OCI-LY7 (cell line): ENCODE data around the gene FEV. TPM values are rescaled to one million over a fixed set of nuclear protein-coding genes. Genes with fewer than 3 reads are reported as not detected.

Experiments
- BruUV-seq: library from RNA; stranded (reverse); fragments of 400-500 nt; replicated peaks from 2 replicates; lab custom pipeline; 2021; lab: Mats Ljungman, UMichigan
- CTCF ChIA-PET: fragments of 300-600 bp; sonication (Branson Sonifier 250); formaldehyde crosslinking; loops from one replicate; lab custom pipeline; 2022; ENCODE audit warnings: antibody characterized with exemption; ENCODE audit not compliant: unreplicated experiment; lab: Charles Lee
- POLR2A ChIA-PET: fragments of 300-600 bp; sonication (Branson Sonifier 250); formaldehyde crosslinking; loops from one replicate; lab custom pipeline; 2022; ENCODE audit warnings: antibody characterized with exemption; lab: Charles Lee
- DNase-seq: peaks from one replicate; pipeline ENCODE4 v3.0.0-alpha.2; 2015; ENCODE audit warnings: low spot score
- H2AFZ ChIP-seq: fragments of 200-600 bp; sonication (generic), shearing (Covaris generic); 2 replicates; pipeline ENCODE4 v1.6.1; 2014; ENCODE audit warnings: mild to moderate bottlenecking, antibody characterized with exemption, low read length, moderate library complexity
- H3K27ac ChIP-seq: fragments of 200-600 bp; sonication (generic); 2 replicates; pipeline ENCODE4 v1.5.1; 2014; ENCODE audit warnings: mixed run types, low read depth, mild to moderate bottlenecking, moderate library complexity, low read length, inconsistent platforms; ENCODE audit not compliant: poor library complexity, severe bottlenecking
- H3K36me3 ChIP-seq: fragments of 200-600 bp; sonication (generic); 2 replicates; pipeline ENCODE4 v1.6.1; 2014; ENCODE audit warnings: mild to moderate bottlenecking, antibody characterized with exemption, low read length, moderate library complexity, mixed read lengths; ENCODE audit not compliant: insufficient read depth
- H3K4me1 ChIP-seq: fragments of 200-600 bp; sonication (generic); 2 replicates; pipeline ENCODE4 v1.5.1; 2014; ENCODE audit warnings: mild to moderate bottlenecking, low read length; ENCODE audit not compliant: insufficient read depth, poor library complexity, severe bottlenecking
- H3K4me2 ChIP-seq: fragments of 200-600 bp; sonication (generic); 2 replicates; pipeline ENCODE4 v1.6.1; 2014; ENCODE audit warnings: mild to moderate bottlenecking, low read length
- H3K4me3 ChIP-seq: fragments of 200-600 bp; sonication (generic); 2 replicates; pipeline ENCODE4 v1.5.1; 2014; ENCODE audit warnings: mild to moderate bottlenecking, low read depth, low read length; ENCODE audit not compliant: poor library complexity, severe bottlenecking
- H3K79me2 ChIP-seq: fragments of 200-600 bp; sonication (generic); 2 replicates; pipeline ENCODE4 v1.6.1; 2016; ENCODE audit warnings: low read depth, mild to moderate bottlenecking, low read length, moderate library complexity, mixed read lengths; ENCODE audit not compliant: insufficient read depth
- H3K9me2 ChIP-seq: fragments of 200-600 bp; sonication (generic); 2 replicates; pipeline ENCODE4 v1.6.1; 2016; ENCODE audit warnings: mild to moderate bottlenecking, low read length, mixed read lengths; ENCODE audit not compliant: insufficient read depth
- H3K9me3 ChIP-seq: fragments of 200-600 bp; sonication (generic); 2 replicates; pipeline ENCODE4 v1.6.1; 2014; ENCODE audit warnings: mild to moderate bottlenecking, mixed run types, low read length, mixed read lengths
- H4K20me1 ChIP-seq: fragments of 200-600 bp; sonication (generic); 2 replicates; pipeline ENCODE4 v1.6.1; 2014; ENCODE audit warnings: mild to moderate bottlenecking, antibody characterized with exemption, low read length, moderate library complexity, mixed read lengths; ENCODE audit not compliant: insufficient read depth
- CTCF ChIP-seq: fragments of 200-600 bp; sonication (generic); conservative IDR thresholded peaks from 2 replicates; pipeline ENCODE4 v1.5.1; 2014; ENCODE audit warnings: mild to moderate bottlenecking, antibody characterized with exemption, low read length, moderate library complexity, mixed read lengths
- EZH2phosphoT487 ChIP-seq: fragments of 200-600 bp; sonication (generic); IDR thresholded peaks from 2 replicates; pipeline ENCODE4 v1.6.1; 2018; ENCODE audit warnings: low read depth, borderline replicate concordance, mild to moderate bottlenecking, mixed run types, antibody characterized with exemption, low read length, moderate library complexity, mixed read lengths
- intact Hi-C: fragments of 100-400 bp; cut with micrococcal nuclease; formaldehyde crosslinking; loops from one replicate; pipeline ENCODE4 v1.10.0; 2022; ENCODE audit not compliant: unreplicated experiment
- total RNA-seq, 2 experiments: library from RNA; depleted of rRNA in 1 of 2; stranded (reverse); fragments of >200 nt in 1 of 2; shearing (Covaris generic) in 1 of 2; gene quantifications; 2 replicates each; pipeline ENCODE4 v1.2.3, GENCODE V29; 2014 to 2022

The FEV gene
- total RNA-seq, 2 experiments from 2014 or later, result not detected

DNA sequence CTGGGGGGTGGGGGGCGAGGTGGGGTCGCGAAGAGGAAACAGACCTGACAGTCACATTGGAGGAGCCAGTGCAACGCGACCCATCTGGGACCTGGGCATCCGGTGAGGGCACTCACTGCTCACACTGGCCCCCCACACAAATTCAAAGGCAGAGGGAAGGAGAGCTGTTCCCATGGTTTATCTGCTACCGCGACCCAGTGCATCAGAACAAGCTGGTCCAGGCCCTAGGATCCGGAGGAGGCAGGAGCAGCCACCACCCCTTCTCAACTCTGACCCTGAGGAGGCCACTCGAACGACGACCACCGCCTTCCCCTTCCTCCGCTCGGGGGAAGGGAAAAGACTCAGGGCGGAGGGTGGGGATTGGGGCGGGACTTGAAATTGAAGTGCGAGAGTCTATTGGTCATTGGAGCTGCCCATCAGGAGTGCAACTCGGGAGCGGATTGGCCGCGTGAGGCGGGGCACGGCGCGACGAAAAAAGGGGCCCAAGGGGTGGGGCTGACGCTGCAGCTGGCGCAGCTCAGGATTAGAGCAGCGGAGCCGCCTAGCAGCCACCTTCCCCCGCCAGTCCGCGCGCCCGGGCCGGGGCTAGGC lies 25.7 kb downstream of the FEV start, which contains the start of gene CDK5R2:
TSS of gene CDK5R2 (plus strand) at position 526 of the 591 bp plus-strand sequence. CDS start 155 bp downstream, outside the sequence.
- H3K9me2 ChIP-seq, result no peaks in the 10 kb centered on the region
- peak within 1 kb of the TSS; percentile 92 for H2AFZ ChIP-seq
- intact Hi-C loops, result loop anchor here (1.0 kb wide), 1 partner anchor 83 kb away; no protein-coding TSS in a partner anchor
- H3K4me2 ChIP-seq, result peak within 1 kb of the TSS; percentile 83
- ChIA-PET POLR2A (interaction anchor here (1.4 kb wide), 1 partner anchor 50 kb away, joined by 5 read pairs; no protein-coding TSS in a partner anchor), CTCF (no interaction called here)
- TF ChIP-seq EZH2phosphoT487 (no peak), CTCF (no peak)
- H3K27ac ChIP-seq, result no peak within 1 kb of the TSS
- peak within 1 kb of the TSS; percentile 72 for H3K4me3 ChIP-seq
- H4K20me1 ChIP-seq, result no peaks in the 10 kb centered on the region
- peaks cover 6% of the 10 kb centered on the region for H3K4me1 ChIP-seq
- peak; percentile 95 for DNase-seq
- H3K9me3 ChIP-seq, result no peaks in the 10 kb centered on the region
- no peaks in the 10 kb centered on the region for H3K36me3 ChIP-seq
- no TSS peak for BruUV-seq
- H3K79me2 ChIP-seq, result no peaks in the 10 kb centered on the region

GRCh38 chr2:218958276-218958675 lies 26.7 kb downstream of the FEV start:
- Histone ChIP-seq H3K4me2 (no peak overlapping the region), H2AFZ (no peak overlapping the region), H3K9me3 (no peaks in the 10 kb centered on the region), H3K79me2 (no peaks in the 10 kb centered on the region), H3K4me3 (no peak overlapping the region), H3K4me1 (peaks cover 6% of the 10 kb centered on the region), H3K36me3 (no peaks in the 10 kb centered on the region), H3K9me2 (no peaks in the 10 kb centered on the region), H4K20me1 (no peaks in the 10 kb centered on the region), H3K27ac (no peak overlapping the region)
- BruUV-seq, result no TSS peak
- ChIA-PET POLR2A (no interaction called here), CTCF (no interaction called here)
- intact Hi-C loops, result no loop called here
- no peak for DNase-seq
- TF ChIP-seq CTCF (no peak), EZH2phosphoT487 (no peak)

GRCh38 chr2:218957671-218958070 lies 27.3 kb downstream of the FEV start:
- DNase-seq, result no peak
- Histone ChIP-seq H3K9me2 (no peaks in the 10 kb centered on the region), H3K4me2 (no peak overlapping the region), H3K4me3 (no peak overlapping the region), H2AFZ (no peak overlapping the region), H3K36me3 (no peaks in the 10 kb centered on the region), H3K79me2 (no peaks in the 10 kb centered on the region), H3K27ac (no peak overlapping the region), H3K9me3 (no peaks in the 10 kb centered on the region), H3K4me1 (peaks cover 6% of the 10 kb centered on the region), H4K20me1 (no peaks in the 10 kb centered on the region)
- BruUV-seq, result no TSS peak
- ChIA-PET CTCF (no interaction called here), POLR2A (no interaction called here)
- intact Hi-C loops, result no loop called here
- TF ChIP-seq EZH2phosphoT487, result no peak
